Esophagus muscularis mucosa (tissue), 3 donors: ENCODE measurements around the gene PCDHB11.

ENCODE experiments used
- POLR2AphosphoS5 ChIP-seq, 2 donors: sonication (generic); formaldehyde crosslinking; IDR thresholded peaks; one replicate each; pipeline ENCODE4 v1.6.1; 2017; ENCODE audit warnings: antibody characterized with exemption in 2 of 2
- TF ChIP-seq, protein P1 (sequence below), 3 experiments: fragments of 200-600 bp in 2 of 3; fragments of 450-650 bp in 1 of 3; sonication (generic) in 2 of 3; IDR thresholded peaks; one replicate each; pipeline ENCODE4 v1.5.1; 2017 to 2019; ENCODE audit warnings: antibody characterized with exemption in 3 of 3, mild to moderate bottlenecking in 2 of 3, moderate library complexity in 1 of 3

DNA sequence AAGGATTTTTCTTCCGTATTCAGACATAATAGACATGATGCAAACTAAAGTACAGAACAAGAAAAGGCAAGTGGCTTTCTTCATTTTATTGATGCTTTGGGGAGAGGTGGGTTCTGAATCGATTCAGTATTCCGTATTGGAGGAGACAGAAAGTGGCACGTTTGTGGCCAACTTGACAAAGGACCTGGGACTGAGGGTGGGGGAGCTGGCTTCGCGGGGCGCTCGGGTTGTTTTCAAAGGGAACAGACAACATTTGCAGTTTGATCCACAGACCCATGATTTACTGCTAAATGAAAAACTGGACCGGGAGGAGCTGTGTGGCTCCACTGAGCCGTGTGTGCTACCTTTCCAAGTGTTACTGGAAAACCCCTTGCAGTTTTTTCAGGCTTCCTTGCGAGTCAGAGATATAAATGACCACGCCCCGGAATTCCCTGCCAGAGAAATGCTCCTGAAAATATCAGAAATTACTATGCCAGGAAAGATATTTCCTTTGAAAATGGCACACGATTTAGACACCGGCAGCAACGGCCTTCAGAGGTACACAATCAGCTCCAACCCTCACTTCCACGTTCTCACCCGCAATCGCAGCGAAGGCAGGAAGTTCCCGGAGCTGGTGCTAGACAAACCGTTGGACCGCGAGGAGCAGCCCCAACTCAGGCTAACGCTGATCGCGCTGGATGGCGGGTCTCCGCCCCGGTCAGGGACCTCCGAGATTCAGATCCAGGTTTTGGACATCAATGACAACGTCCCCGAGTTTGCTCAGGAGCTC lies 49.0 kb upstream of the PCDHB11 start:
- TF ChIP-seq, protein P1, sequence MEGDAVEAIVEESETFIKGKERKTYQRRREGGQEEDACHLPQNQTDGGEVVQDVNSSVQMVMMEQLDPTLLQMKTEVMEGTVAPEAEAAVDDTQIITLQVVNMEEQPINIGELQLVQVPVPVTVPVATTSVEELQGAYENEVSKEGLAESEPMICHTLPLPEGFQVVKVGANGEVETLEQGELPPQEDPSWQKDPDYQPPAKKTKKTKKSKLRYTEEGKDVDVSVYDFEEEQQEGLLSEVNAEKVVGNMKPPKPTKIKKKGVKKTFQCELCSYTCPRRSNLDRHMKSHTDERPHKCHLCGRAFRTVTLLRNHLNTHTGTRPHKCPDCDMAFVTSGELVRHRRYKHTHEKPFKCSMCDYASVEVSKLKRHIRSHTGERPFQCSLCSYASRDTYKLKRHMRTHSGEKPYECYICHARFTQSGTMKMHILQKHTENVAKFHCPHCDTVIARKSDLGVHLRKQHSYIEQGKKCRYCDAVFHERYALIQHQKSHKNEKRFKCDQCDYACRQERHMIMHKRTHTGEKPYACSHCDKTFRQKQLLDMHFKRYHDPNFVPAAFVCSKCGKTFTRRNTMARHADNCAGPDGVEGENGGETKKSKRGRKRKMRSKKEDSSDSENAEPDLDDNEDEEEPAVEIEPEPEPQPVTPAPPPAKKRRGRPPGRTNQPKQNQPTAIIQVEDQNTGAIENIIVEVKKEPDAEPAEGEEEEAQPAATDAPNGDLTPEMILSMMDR (IDR thresholded peaks at IDR 0.05) = no peak
- no peak for TF ChIP-seq POLR2AphosphoS5 (IDR thresholded peaks at IDR 0.05)
